K562 (cell line): ENCODE data around the gene IPP. TPM values are rescaled to one million over a fixed set of nuclear protein-coding genes. Genes with fewer than 3 reads are reported as not detected.

Source experiments
- CXXC5 ChIP-seq: fragments of 250-450 bp; sonication (Bioruptor Pico); IDR thresholded peaks from 2 replicates; pipeline ENCODE4 v1.8.0; 2022; ENCODE audit warnings: inconsistent platforms, mild to moderate bottlenecking, moderate library complexity
- EZH2 ChIP-seq: IDR thresholded peaks from 2 replicates; pipeline ENCODE4 v1.6.1; 2012; ENCODE audit warnings: low read depth, mild to moderate bottlenecking, inconsistent platforms, low read length, borderline replicate concordance
- FOSL1 ChIP-seq: fragments of 200-800 bp; sonication (Bioruptor generic); conservative IDR thresholded peaks from 2 replicates; pipeline ENCODE4 v1.6.1; 2016; ENCODE audit warnings: missing genetic modification characterization, missing compliant biosample characterization
- FUS ChIP-seq: fragments of 200-400 bp; formaldehyde crosslinking; optimal IDR thresholded peaks from 2 replicates; pipeline ENCODE3; 2017; ENCODE audit warnings: low read depth, low read length
- HNRNPUL1 ChIP-seq: fragments of 200-400 bp; formaldehyde crosslinking; IDR thresholded peaks from 2 replicates; pipeline ENCODE4 v1.6.1; 2017; ENCODE audit warnings: low read length
- KAT8 ChIP-seq: fragments of 450-650 bp; IDR thresholded peaks from 2 replicates; pipeline ENCODE4 v1.6.1; 2016; ENCODE audit warnings: low read depth, mild to moderate bottlenecking
- NEUROD1 ChIP-seq: fragments of 150-350 bp; IDR thresholded peaks from 2 replicates; pipeline ENCODE4 v1.6.1; 2014; ENCODE audit warnings: borderline replicate concordance, low read length, low read depth; ENCODE audit not compliant: partially characterized antibody
- NR0B1 ChIP-seq: fragments of 450-650 bp; IDR thresholded peaks from one replicate; pipeline ENCODE4 v1.6.1; 2018; ENCODE audit warnings: mild to moderate bottlenecking, moderate library complexity; ENCODE audit not compliant: partially characterized antibody
- PHTF2 ChIP-seq: fragments of 250-450 bp; sonication (Bioruptor Pico); IDR thresholded peaks from 2 replicates; pipeline ENCODE4 v1.5.0; 2021; ENCODE audit warnings: mild to moderate bottlenecking
- RAD21 ChIP-seq, 2 experiments: fragments of 250-450 bp in 1 of 2; fragments of 450-650 bp in 1 of 2; sonication (Bioruptor Pico) in 1 of 2; formaldehyde crosslinking in 1 of 2; IDR thresholded peaks in 1 of 2; conservative IDR thresholded peaks in 1 of 2; 2 replicates each; pipeline versions ENCODE4 v1.4.0 to v1.8.0; 2020 to 2022; ENCODE audit warnings: mild to moderate bottlenecking in 2 of 2, moderate library complexity in 1 of 2
- TAF1 ChIP-seq: IDR thresholded peaks from 2 replicates; pipeline ENCODE4 v1.6.1; 2011; ENCODE audit warnings: mild to moderate bottlenecking, low read length, moderate library complexity; ENCODE audit not compliant: insufficient read depth, control insufficient read depth, severe bottlenecking; ENCODE audit errors: extremely low read depth
- TOE1 ChIP-seq, 2 experiments: fragments of 450-650 bp in 1 of 2; sonication (generic) in 1 of 2; formaldehyde crosslinking in 1 of 2; IDR thresholded peaks; 2 replicates each; pipeline versions ENCODE4 v1.7.1 to v1.8.0; 2016 to 2022; ENCODE audit warnings: borderline replicate concordance in 2 of 2, mild to moderate bottlenecking in 2 of 2, antibody characterized with exemption in 1 of 2, inconsistent platforms in 1 of 2, low read depth in 1 of 2, missing genetic modification reagents in 1 of 2, moderate library complexity in 1 of 2
- ZKSCAN1 ChIP-seq: fragments of 150-350 bp; IDR thresholded peaks from 2 replicates; pipeline ENCODE4 v1.6.1; 2016; ENCODE audit warnings: low read depth, low read length
- ZNF165 ChIP-seq: fragments of 250-450 bp; sonication (Bioruptor Pico); IDR thresholded peaks from 2 replicates; pipeline ENCODE4 v1.4.0; 2020; ENCODE audit warnings: borderline replicate concordance
- ZNF740 ChIP-seq, 3 experiments: fragments of 200-800 bp in 1 of 3; sonication (Bioruptor generic) in 1 of 3; sonication (generic) in 1 of 3; formaldehyde crosslinking in 1 of 3; IDR thresholded peaks; 2 replicates each; pipeline versions ENCODE4 v1.6.1 to v1.8.0; 2016 to 2022; ENCODE audit warnings: mild to moderate bottlenecking in 2 of 3, missing compliant biosample characterization in 2 of 3, missing genetic modification characterization in 2 of 3, missing genetic modification reagents in 1 of 3
- polyA plus RNA-seq, 8 experiments: library from polyadenylated mRNA; depleted of rRNA in 4 of 8; stranded (reverse) in 5 of 8; unstranded in 3 of 8; fragments of >200 nt; fragmentation: Nextera tagmentation in 2 of 8; fragmentation: Illumina TruSeq in 1 of 8; extraction: Ambion mirVana in 2 of 8; extraction: Trizol in 1 of 8; gene quantifications; 2 replicates each; pipeline versions ENCODE4 v1.2.1 to v1.2.3, GENCODE V29; 2011 to 2014; ENCODE audit warnings: inconsistent platforms in 1 of 8, missing spikeins in 1 of 8
- total RNA-seq, 7 experiments: library from RNA; depleted of rRNA in 6 of 7; stranded (reverse); fragments of >200 nt in 6 of 7; fragmentation: Illumina TruSeq in 2 of 7; extraction: Trizol in 2 of 7; gene quantifications; 2 replicates each; pipeline versions ENCODE4 v1.2.1 to v1.2.3, GENCODE V29; 2011 to 2021; ENCODE audit warnings: low replicate concordance in 1 of 7
- TF ChIP-seq, protein P1 (sequence below): fragments of 250-450 bp; sonication (Bioruptor Pico); IDR thresholded peaks from 2 replicates; pipeline ENCODE4 v1.4.0; 2020; ENCODE audit warnings: borderline replicate concordance
- TF ChIP-seq, protein P2 (sequence below): fragments of 450-650 bp; formaldehyde crosslinking; IDR thresholded peaks from 2 replicates; pipeline ENCODE4 v1.4.0; 2020; ENCODE audit warnings: mild to moderate bottlenecking, moderate library complexity
- TF ChIP-seq, protein P3 (sequence below): sonication (generic); formaldehyde crosslinking; IDR thresholded peaks from 2 replicates; pipeline ENCODE4 v1.8.0; 2022; ENCODE audit warnings: mild to moderate bottlenecking, missing genetic modification reagents

The IPP gene
- total and polyA plus RNA-seq, 9 of the 15 experiments (the other 6 are each of a cell fraction or from before 2014, with no cell fraction given): 6.9 to 15.1 (median 9.7) TPM

DNA sequence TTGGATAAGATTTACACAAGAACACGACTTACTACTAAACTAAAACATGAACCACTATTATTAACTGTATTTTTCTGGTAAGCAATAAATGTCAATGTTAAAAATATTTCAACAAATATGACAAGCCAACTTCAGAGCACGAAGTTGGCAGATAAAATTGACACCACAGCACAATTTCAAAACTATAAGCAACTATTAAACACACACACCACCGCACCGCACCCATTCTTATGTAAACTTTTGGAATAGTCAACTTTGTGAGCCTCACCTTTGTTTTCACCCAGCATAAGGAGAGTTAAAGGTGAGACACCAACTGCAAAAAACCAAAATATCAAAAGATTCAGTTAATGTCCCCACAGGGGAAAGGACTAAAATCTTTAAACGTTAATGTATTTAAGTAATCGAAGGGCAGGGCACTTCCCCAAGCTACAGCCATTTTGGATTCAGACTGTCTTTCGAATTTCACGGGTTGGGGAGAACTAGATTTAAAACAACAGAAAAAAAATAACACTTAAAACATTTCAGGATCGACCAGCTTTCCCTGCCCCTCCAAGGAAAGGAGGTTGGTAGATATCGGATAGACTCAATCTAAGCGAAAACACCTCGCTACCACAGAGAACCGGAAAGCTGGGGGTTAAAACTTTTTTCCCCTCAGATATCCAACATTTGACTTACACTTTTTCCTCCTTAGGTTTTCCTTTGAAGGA lies 65.0 kb downstream of the IPP start (continued):
- TF ChIP-seq ZKSCAN1: no peak
- no peak for TF ChIP-seq FOSL1 (tag)
- no peak for TF ChIP-seq PHTF2
- TF ChIP-seq, protein P1, sequence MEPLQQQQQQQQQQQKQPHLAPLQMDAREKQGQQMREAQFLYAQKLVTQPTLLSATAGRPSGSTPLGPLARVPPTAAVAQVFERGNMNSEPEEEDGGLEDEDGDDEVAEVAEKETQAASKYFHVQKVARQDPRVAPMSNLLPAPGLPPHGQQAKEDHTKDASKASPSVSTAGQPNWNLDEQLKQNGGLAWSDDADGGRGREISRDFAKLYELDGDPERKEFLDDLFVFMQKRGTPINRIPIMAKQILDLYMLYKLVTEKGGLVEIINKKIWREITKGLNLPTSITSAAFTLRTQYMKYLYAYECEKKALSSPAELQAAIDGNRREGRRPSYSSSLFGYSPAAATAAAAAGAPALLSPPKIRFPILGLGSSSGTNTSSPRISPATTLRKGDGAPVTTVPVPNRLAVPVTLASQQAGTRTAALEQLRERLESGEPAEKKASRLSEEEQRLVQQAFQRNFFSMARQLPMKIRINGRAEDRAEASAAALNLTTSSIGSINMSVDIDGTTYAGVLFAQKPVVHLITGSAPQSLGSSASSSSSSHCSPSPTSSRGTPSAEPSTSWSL (CRISPR knock-in tag): no peak
- no peak for TF ChIP-seq RAD21 (CRISPR knock-in tag; conservative IDR thresholded peaks at IDR 0.05 in 1 of 2, IDR thresholded peaks at IDR 0.05 in 1 of 2)
- TF ChIP-seq, protein P2, sequence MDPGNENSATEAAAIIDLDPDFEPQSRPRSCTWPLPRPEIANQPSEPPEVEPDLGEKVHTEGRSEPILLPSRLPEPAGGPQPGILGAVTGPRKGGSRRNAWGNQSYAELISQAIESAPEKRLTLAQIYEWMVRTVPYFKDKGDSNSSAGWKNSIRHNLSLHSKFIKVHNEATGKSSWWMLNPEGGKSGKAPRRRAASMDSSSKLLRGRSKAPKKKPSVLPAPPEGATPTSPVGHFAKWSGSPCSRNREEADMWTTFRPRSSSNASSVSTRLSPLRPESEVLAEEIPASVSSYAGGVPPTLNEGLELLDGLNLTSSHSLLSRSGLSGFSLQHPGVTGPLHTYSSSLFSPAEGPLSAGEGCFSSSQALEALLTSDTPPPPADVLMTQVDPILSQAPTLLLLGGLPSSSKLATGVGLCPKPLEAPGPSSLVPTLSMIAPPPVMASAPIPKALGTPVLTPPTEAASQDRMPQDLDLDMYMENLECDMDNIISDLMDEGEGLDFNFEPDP: no peak
- TF ChIP-seq ZNF165: no peak
- TF ChIP-seq, protein P3, sequence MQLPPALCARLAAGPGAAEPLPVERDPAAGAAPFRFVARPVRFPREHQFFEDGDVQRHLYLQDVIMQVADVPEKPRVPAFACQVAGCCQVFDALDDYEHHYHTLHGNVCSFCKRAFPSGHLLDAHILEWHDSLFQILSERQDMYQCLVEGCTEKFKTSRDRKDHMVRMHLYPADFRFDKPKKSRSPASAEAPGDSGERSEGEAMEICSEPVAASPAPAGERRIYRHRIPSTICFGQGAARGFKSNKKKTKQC (CRISPR knock-in tag): no peak
- no peak; the same call in 1 of the 2 replicates for TF ChIP-seq KAT8
- TF ChIP-seq NR0B1: no peak
- no peak for TF ChIP-seq TOE1 (IDR thresholded peaks at IDR 0.05; ENCODE audit: borderline replicate concordance)
- TF ChIP-seq TOE1 (CRISPR knock-in tag; IDR thresholded peaks at IDR 0.05; ENCODE audit: borderline replicate concordance, low read depth): no peak
- TF ChIP-seq ZNF740 (CRISPR knock-in tag; IDR thresholded peaks at IDR 0.05): no peak
- no peak for TF ChIP-seq ZNF740 (tag; IDR thresholded peaks at IDR 0.05)
- no peak for TF ChIP-seq HNRNPUL1
- TF ChIP-seq FUS: no peak
- TF ChIP-seq CXXC5: no peak
- no peak for TF ChIP-seq TAF1
- no peak for TF ChIP-seq NEUROD1
- no peak for TF ChIP-seq EZH2
